HUES64 (cell line): ENCODE data around the gene OXCT2.
"Not testable (repeated sequence)": the region's sequence is repeated elsewhere in the genome, so short reads cannot be mapped to it uniquely, and the experiment has no call there.

Experiments used
- H3K27ac ChIP-seq: 2 replicates; pipeline ENCODE4 v1.7.0; 2013; ENCODE audit warnings: low read depth, low read length, inconsistent platforms
- H3K27me3 ChIP-seq: 2 replicates; pipeline ENCODE4 v1.6.1; 2013; ENCODE audit warnings: mild to moderate bottlenecking, low read length; ENCODE audit not compliant: insufficient read depth
- H3K36me3 ChIP-seq: 2 replicates; pipeline ENCODE4 v1.6.1; 2013; ENCODE audit warnings: mild to moderate bottlenecking, low read length; ENCODE audit not compliant: insufficient read depth
- H3K4me1 ChIP-seq: 2 replicates; pipeline ENCODE4 v1.6.1; 2013; ENCODE audit warnings: mild to moderate bottlenecking, low read length, moderate library complexity; ENCODE audit not compliant: insufficient read depth
- H3K4me3 ChIP-seq: 2 replicates; pipeline ENCODE4 v1.5.1; 2013; ENCODE audit warnings: mild to moderate bottlenecking, low read length, moderate library complexity
- H3K9ac ChIP-seq: 2 replicates; pipeline ENCODE4 v1.6.1; 2013; ENCODE audit warnings: mild to moderate bottlenecking, low read depth, low read length
- H3K9me3 ChIP-seq: 2 replicates; pipeline ENCODE4 v1.6.1; 2013; ENCODE audit warnings: low read depth, low read length; ENCODE audit not compliant: insufficient read depth
- WGBS: fragments of 150-250, 120-280 bp; methylation state at CpG from one replicate; pipeline ENCODE4 v1.1.7; 2013; ENCODE audit warnings: missing lambda C conversion rate; 5-methylcytosine and 5-hydroxymethylcytosine counted together

OXCT2 gene

DNA sequence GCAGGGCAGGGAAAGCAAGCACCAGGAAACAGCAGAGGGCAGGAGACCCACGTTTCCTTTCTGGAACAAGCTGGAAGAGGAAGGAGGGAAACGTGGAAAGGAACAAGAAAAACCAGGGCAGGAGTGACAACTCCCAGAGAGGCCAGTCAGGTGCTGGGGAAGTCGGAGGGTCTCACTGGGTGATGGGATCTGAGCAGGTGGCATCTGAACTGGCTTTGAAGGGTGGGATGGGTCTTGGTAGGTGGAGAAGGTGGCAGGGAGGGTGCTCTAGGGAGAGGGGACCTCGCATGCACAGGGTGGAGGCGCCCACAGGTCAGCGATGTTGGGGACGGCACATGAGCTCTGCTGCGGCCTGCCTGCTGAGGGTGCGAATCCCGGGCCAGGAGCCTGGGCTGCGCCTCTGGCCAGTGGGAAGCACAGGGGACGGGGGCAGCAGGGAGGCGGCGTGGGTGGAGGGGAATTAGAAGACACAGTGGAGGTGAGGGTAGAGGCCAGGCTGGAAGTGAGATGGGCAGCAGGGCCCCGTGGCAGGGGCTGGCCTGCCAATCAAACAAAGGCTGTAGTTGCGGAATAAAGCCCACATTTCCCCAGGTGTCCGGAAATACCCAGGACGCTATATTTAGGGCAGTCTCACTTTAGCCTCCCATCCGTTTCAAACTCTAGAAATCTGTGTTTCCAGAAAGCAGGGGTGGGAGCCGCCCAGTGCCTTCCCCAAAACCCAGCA, 4.7 kb upstream of the OXCT2 start:
- not testable (repeated sequence) for H3K4me1 ChIP-seq, H3K9ac ChIP-seq, H3K4me3 ChIP-seq, H3K36me3 ChIP-seq, H3K9me3 ChIP-seq, H3K27ac ChIP-seq
- WGBS: 79% methylated on average over 8 of the region's 20 CpGs
- peaks cover 37% of the 10 kb centered on the region for H3K27me3 ChIP-seq

DNA sequence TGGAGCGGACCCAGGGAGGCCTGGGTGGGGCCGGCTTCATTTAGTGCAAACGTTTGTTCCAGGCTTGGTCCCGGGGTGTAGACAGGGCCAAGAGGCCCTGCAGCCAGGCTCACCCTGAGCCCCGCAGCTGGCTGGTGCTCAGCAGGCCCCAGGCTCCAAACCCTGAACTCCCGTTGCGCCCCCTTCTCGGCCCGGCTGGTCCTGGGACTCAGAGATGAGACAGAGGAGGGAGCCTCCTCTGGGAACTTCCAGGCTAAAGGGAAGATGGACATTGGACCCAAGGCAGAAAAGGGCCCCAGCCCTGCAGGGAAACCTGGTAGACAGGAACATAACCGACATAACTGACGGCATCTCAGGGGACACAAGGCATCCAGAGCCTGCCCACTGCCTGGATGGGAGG, 4.0 kb upstream of the OXCT2 start:
- not testable (repeated sequence) for H3K4me1 ChIP-seq, H3K27ac ChIP-seq, H3K4me3 ChIP-seq, H3K36me3 ChIP-seq, H3K9ac ChIP-seq, H3K9me3 ChIP-seq
- 90% methylated on average over 11 of the region's 11 CpGs for WGBS
- peaks cover 34% of the 10 kb centered on the region for H3K27me3 ChIP-seq

DNA sequence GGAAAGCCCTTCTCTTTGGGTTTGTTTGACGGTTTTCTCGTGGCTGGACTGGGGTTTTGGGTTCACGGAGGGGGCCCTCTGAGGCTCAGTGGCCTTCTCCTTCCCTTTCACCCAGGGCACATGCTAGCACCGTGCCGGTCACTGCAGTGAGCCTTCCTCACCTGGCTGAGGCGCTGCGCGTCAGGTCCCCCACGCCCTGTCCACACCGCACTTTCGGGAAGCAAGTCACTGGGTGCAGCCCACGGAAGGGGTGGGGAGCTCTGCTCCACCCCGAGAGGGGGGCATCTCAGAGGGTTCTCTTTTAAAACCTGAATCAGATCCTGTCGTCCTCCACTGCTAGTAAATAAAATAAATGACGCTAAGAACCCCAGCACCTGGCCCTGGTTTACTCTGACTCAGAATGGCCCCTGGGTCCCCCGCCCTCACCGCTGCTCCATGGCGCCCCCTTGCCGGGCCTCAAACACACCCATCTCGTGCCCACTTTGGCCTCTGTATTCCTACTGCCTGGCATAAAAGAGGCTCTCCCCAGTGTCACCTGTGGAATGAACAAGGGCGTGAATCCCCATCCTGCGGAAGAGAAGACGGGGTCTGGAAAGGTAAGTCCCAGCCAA, 2.3 kb upstream of the OXCT2 start:
- not testable (repeated sequence) for H3K27ac ChIP-seq, H3K4me1 ChIP-seq, H3K9ac ChIP-seq, H3K4me3 ChIP-seq, H3K36me3 ChIP-seq, H3K9me3 ChIP-seq
- WGBS: no CpG with 5 or more reads among the region's 23 CpGs
- H3K27me3 ChIP-seq: peaks cover 26% of the 10 kb centered on the region

- not testable (repeated sequence) for H3K4me3 ChIP-seq, H3K4me1 ChIP-seq, H3K9me3 ChIP-seq, H3K27ac ChIP-seq, H3K36me3 ChIP-seq, H3K9ac ChIP-seq
- 93% methylated on average over 17 of the region's 71 CpGs for WGBS
- H3K27me3 ChIP-seq: peaks cover 24% of the 10 kb centered on the region
These were observed 787 bp downstream of the OXCT2 start for GRCh38 chr1:39770100-39771021.

DNA sequence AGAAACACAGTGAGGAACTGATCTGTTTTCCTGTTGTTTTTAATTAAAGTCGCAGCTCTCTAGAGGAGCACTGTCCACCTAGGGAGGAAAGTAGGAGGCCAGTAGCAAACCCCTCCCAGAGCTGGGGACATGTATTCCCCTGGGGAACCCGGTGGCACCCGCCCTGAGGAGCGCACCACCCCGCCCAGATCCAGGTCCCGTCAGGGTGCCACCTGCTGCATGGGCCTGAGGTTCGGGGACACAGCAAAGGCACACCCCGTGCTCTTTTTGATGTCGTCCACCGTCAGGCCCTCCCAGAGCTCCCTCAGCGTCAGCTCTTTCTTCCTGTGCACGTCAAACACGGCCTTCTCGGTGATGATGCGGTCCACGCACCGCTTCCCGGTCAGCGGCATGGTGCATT, 1.6 kb downstream of the OXCT2 start:
- H3K9ac ChIP-seq: not testable (repeated sequence)

DNA sequence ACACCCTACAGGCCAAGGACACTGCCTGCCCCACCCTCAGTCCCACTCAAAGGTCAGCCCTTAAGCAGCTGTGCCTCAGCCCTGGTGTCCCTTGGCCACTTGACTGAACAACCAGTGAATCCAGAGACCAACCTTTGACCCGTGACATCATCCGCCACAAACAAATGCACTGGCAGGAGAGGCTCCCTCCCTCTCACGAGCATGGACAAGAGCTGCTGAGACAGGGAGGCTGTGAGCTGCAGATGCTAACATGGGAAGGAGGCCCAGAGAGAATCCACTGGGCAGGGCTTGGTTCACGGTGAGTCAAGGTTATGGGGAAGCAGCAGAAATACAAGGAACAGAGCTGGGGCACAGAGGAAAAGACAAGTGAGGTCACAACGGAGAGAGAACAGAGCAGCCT, 4.7 kb downstream of the OXCT2 start:
- H3K9ac ChIP-seq: not testable (repeated sequence)
- 80% methylated on average over 1 of the region's 5 CpGs for WGBS

More for the DNA sequence above, 1.6 kb downstream of the OXCT2 start:
- not testable (repeated sequence) for H3K4me1 ChIP-seq, H3K36me3 ChIP-seq, H3K27ac ChIP-seq, H3K4me3 ChIP-seq, H3K9me3 ChIP-seq
- H3K27me3 ChIP-seq: peaks cover 22% of the 10 kb centered on the region
- WGBS: 88% methylated on average over 13 of the region's 19 CpGs

DNA sequence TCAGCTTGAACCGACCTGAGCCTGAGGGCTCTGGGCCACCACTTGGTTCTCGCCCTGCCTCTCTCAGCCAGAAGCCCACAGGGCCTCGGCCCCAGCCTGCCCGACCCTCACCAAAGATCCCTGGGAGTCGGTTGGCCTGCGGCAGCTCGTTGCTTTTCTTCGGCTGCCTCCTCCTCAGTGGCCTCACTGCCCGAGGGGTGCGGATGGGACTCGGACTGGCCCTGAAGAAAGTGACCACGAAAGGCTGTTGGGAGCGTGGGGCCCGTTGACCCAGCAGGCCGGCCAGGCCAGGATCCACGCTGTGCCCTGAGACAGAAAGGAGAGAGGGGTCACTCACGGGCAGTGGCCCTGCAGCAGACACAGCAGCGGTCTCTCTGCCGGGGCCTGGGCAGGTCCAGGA, 6.6 kb downstream of the OXCT2 start:
- not testable (repeated sequence) for H3K4me3 ChIP-seq, H3K36me3 ChIP-seq, H3K27ac ChIP-seq, H3K4me1 ChIP-seq, H3K9me3 ChIP-seq, H3K27me3 ChIP-seq, H3K9ac ChIP-seq
- WGBS: 93% methylated on average over 7 of the region's 19 CpGs

More for the DNA sequence above, 4.7 kb downstream of the OXCT2 start:
- H3K36me3 ChIP-seq, H3K4me3 ChIP-seq, H3K9me3 ChIP-seq, H3K4me1 ChIP-seq, H3K27ac ChIP-seq: not testable (repeated sequence)
- H3K27me3 ChIP-seq: peaks cover 13% of the 10 kb centered on the region

DNA sequence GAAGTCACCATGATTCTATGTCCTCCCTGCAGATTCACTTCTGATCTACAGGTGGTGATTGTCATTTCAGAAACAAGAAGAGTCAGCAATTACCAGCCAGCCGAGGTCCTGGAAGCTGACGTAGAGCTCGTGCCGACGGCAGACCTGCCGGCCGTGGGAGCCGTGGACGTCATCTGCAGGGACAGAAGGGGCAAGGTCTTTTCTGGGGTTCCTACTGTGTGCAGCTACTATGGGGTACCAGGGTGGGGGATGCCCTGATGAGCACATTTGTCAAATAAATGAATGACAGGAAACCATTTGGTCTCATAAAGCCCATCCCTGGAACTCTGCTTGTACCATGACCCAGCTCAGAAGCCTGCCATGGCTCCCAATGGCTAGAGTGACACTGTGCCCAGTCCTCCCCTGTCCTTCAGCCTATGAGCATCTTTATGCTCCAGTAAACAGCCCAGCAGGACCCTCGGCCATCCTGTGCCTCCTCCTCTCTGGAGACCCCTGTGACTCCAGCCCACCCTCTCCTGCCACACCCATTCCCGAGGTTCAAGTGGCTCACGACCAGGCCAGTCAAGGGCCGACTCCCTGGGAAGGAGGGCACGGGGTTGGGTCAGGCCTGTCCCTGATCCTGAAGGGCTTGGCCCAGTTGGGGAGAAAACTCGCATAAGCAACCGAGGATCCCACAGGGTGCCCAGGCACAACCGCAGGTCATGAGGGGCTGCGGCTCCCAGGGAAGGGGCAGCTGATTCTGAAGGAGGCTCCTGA, 7.4 kb downstream of the OXCT2 start:
- H3K9ac ChIP-seq, H3K4me3 ChIP-seq, H3K9me3 ChIP-seq, H3K4me1 ChIP-seq, H3K27ac ChIP-seq, H3K27me3 ChIP-seq, H3K36me3 ChIP-seq: not testable (repeated sequence)
- 92% methylated on average over 13 of the region's 18 CpGs for WGBS

DNA sequence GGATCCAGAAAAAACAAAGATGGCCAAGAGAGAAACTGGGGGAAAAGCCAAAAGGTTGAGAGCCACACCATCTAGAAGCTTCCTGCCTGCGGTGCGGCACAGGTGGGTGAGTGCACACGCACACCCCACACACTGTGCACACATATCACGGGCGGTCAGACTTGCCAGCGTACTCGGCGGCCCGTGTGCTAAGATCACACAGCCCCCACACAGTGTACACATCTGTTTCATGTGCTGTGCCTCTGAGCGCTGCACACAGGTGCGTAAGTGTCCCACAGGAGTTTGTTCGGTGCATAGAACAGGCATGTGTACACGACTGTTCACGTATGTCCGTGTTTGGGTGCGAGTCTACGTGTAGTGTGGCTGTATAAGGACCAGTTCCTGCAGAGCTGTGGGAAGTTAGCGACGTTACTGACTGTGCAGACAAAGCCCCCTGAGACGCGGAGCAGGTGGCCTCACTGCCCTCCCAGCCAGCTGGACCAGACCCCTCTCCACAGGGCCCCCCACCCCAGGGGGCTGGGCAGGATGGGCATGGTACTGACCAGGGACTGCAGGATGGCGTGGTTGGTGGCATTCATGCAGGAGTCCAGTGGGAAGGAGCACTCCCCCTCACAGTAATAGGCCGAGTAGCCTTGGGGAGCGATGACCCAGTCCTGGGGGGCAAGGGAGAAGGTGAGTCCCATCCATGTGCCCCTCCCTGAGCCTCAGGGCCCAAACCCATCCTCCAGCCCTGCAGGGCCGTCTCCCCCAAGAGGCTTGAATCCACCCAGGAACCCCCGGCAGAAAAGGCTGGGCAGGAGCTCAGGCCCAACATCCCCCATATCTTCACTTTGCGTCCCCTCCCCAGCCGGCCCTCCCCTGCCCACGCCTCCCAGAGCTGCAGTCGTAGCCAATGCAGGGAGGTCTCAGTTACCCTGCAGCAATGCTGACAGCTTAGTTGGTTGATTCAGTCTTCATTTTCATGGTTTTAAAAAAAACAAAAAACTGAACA, 8.3 kb downstream of the OXCT2 start:
- no peaks in the 10 kb centered on the region for H3K9me3 ChIP-seq
- no peak overlapping the region for H3K4me3 ChIP-seq
- no peaks in the 10 kb centered on the region for H3K27me3 ChIP-seq
- WGBS: 93% methylated on average over 24 of the region's 30 CpGs
- peaks cover 3% of the 10 kb centered on the region; the same call in 1 of the 2 replicates for H3K36me3 ChIP-seq
- H3K27ac ChIP-seq: no peak overlapping the region
- H3K9ac ChIP-seq: no peak overlapping the region
- no peaks in the 10 kb centered on the region for H3K4me1 ChIP-seq

- Histone ChIP-seq H3K9ac (no peak overlapping the region), H3K9me3 (no peaks in the 10 kb centered on the region), H3K36me3 (peaks cover 9% of the 10 kb centered on the region; the same call in 1 of the 2 replicates), H3K27ac (no peak overlapping the region), H3K27me3 (no peaks in the 10 kb centered on the region), H3K4me1 (no peaks in the 10 kb centered on the region), H3K4me3 (no peak overlapping the region)
- 91% methylated on average over 16 of the region's 16 CpGs for WGBS
These were observed 9.4 kb downstream of the OXCT2 start for GRCh38 chr1:39761557-39762260.
